ENCODE data around the gene HSD3B2. TPM values are rescaled to one million over a fixed set of nuclear protein-coding genes. Genes with fewer than 3 reads are reported as not detected.

Gene HSD3B2
- total and polyA plus RNA-seq, 4 experiments from 2014 or later = not detected

DNA sequence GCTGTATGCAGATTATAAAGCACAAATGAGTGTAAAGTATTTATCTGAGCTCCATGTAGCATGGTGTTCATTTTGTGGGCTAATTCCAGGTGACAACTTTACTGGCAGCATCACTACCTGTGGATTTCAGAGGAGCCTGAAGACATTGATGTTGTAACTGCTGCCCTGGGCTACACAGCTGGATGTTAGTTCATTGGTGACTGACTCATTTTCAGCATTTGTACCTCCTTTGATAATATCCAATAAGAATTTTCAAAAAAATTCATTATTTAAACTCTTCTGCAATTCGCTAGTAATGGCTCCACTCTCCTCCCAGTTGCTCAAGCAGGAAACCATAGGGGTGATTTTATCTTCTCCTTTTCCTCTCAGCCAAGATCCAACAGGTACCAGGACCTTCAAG lies 54.8 kb downstream of the HSD3B2 start:
- no peak overlapping the region for H3K4me3 ChIP-seq (ENCODE audit: low read length in 2 of 2)
- Mint-ChIP-seq H3K9me3 (no peaks in the 10 kb centered on the region), H3K4me3 (no peak overlapping the region), H3K27ac (no peak overlapping the region), H3K4me1 (no peaks in the 10 kb centered on the region), H3K36me3 (no peaks in the 10 kb centered on the region), H3K27me3 (no peaks in the 10 kb centered on the region)
- ChIA-PET CTCF (ENCODE audit: partially characterized antibody) (no interaction called here), POLR2A (ENCODE audit: partially characterized antibody) (no interaction called here)
- H3K9me3 ChIP-seq (ENCODE audit: control insufficient read depth in 1 of 2, low read length in 2 of 2) = no peaks in the 10 kb centered on the region
- no peaks in the 10 kb centered on the region for H3K36me3 ChIP-seq (ENCODE audit: insufficient read depth, low read length)
- no peak for DNase-seq
- no peak overlapping the region for H3K27ac ChIP-seq (ENCODE audit: low read depth, low read length)
- no peaks in the 10 kb centered on the region for H3K27me3 ChIP-seq (ENCODE audit: insufficient read depth, low read length)
- intact Hi-C loops (cut with micrococcal nuclease) = no loop called here
- no peaks in the 10 kb centered on the region for H3K4me1 ChIP-seq (ENCODE audit: insufficient read depth, low read length)

DNA sequence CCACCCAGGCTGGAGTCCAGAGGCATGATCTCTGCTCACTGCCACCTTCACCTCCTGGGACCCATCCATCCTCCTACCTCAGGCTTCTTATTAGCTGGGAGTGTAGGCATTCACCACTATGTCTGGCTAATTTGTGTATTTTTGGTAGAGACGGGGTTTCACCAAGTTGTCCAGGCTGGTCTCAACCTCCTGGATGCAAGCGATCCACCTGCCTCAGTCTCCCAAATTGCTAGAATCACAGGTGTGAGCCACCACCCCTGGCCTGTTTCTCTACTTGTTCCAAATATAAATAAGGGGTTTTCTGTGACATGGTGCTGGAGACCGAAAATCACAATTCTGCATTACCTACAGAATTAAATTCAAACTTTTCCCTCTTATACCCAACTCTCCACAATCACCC lies 55.4 kb downstream of the HSD3B2 start:
- CTCF ChIA-PET (ENCODE audit: partially characterized antibody) = no interaction called here
- no peaks in the 10 kb centered on the region for H3K36me3 ChIP-seq (ENCODE audit: insufficient read depth, low read length)
- intact Hi-C loops (cut with micrococcal nuclease) = no loop called here
- H3K27ac ChIP-seq (ENCODE audit: low read depth, low read length) = no peak overlapping the region
- H3K9me3 ChIP-seq (ENCODE audit: control insufficient read depth in 1 of 2, low read length in 2 of 2) = no peaks in the 10 kb centered on the region
- H3K4me1 ChIP-seq (ENCODE audit: insufficient read depth, low read length) = no peaks in the 10 kb centered on the region
- Mint-ChIP-seq H3K36me3 (no peaks in the 10 kb centered on the region), H3K4me1 (no peaks in the 10 kb centered on the region), H3K27me3 (no peaks in the 10 kb centered on the region), H3K27ac (no peak overlapping the region), H3K9me3 (no peaks in the 10 kb centered on the region), H3K4me3 (no peak overlapping the region)
- POLR2A ChIA-PET (ENCODE audit: partially characterized antibody) = no interaction called here
- DNase-seq = no peak
- no peak overlapping the region for H3K4me3 ChIP-seq (ENCODE audit: low read length in 2 of 2)
- no peaks in the 10 kb centered on the region for H3K27me3 ChIP-seq (ENCODE audit: insufficient read depth, low read length)

DNA sequence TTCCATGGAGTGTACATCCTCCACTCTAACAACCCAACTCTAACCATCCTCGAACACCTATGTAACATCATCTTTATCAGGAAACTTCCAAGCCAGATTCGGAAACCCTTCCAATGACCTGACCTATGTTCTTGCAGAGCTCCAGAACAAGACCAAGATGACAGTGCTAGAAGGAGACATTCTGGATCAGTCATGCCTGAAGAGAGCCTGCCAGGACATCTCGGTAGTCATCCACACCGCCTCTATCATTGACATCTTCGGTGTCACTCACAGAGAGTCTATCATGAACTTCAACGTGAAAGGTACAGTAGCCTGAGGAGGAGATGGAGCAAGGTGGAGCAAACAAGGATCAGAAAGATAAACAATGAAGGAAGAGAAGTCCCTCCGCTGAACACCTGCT lies 56.0 kb downstream of the HSD3B2 start:
- POLR2A ChIA-PET (ENCODE audit: partially characterized antibody) = no interaction called here
- Histone ChIP-seq H3K9me3 (ENCODE audit: control insufficient read depth in 1 of 2, low read length in 2 of 2) (no peaks in the 10 kb centered on the region), H3K27me3 (ENCODE audit: insufficient read depth, low read length) (no peaks in the 10 kb centered on the region), H3K27ac (ENCODE audit: low read depth, low read length) (no peak overlapping the region), H3K4me1 (ENCODE audit: insufficient read depth, low read length) (no peaks in the 10 kb centered on the region), H3K4me3 (ENCODE audit: low read length in 2 of 2) (no peak overlapping the region), H3K36me3 (ENCODE audit: insufficient read depth, low read length) (no peaks in the 10 kb centered on the region)
- no peaks in the 10 kb centered on the region for H3K4me1 Mint-ChIP-seq
- intact Hi-C loops (cut with micrococcal nuclease) = no loop called here
- H3K27me3 Mint-ChIP-seq = no peaks in the 10 kb centered on the region
- peak overlapping the region in 1 of 7 donors; percentile 48 for H3K27ac Mint-ChIP-seq
- no peaks in the 10 kb centered on the region for H3K36me3 Mint-ChIP-seq
- DNase-seq = no peak
- no peaks in the 10 kb centered on the region for H3K9me3 Mint-ChIP-seq
- CTCF ChIA-PET (ENCODE audit: partially characterized antibody) = no interaction called here
- no peak overlapping the region for H3K4me3 Mint-ChIP-seq

DNA sequence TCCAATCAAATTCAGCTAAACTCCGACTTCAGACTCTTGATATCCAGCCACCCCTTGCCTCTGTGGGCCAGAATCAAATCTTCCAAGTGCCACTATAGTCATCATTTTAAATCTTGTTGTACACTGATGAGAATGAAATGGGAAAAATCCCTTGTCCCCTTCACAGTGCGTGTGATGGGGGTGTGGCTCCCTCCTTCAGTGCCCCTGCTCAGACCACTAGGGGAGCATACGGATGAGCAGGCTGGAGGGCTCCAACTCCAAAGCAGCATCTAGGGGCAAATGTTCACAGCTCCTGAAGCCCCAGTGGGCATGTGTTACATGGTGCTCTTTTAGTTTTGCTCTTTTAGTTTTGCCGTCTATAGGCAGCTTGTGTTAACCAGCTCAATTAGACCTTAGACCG lies 56.6 kb downstream of the HSD3B2 start:
- Histone ChIP-seq H3K4me3 (ENCODE audit: low read length in 2 of 2) (no peak overlapping the region), H3K4me1 (ENCODE audit: insufficient read depth, low read length) (no peaks in the 10 kb centered on the region), H3K36me3 (ENCODE audit: insufficient read depth, low read length) (no peaks in the 10 kb centered on the region), H3K27ac (ENCODE audit: low read depth, low read length) (no peak overlapping the region), H3K27me3 (ENCODE audit: insufficient read depth, low read length) (no peaks in the 10 kb centered on the region), H3K9me3 (ENCODE audit: control insufficient read depth in 1 of 2, low read length in 2 of 2) (no peaks in the 10 kb centered on the region)
- ChIA-PET CTCF (ENCODE audit: partially characterized antibody) (no interaction called here), POLR2A (ENCODE audit: partially characterized antibody) (no interaction called here)
- Mint-ChIP-seq H3K27ac (no peak overlapping the region), H3K4me1 (no peaks in the 10 kb centered on the region), H3K4me3 (no peak overlapping the region), H3K36me3 (no peaks in the 10 kb centered on the region), H3K27me3 (no peaks in the 10 kb centered on the region), H3K9me3 (no peaks in the 10 kb centered on the region)
- intact Hi-C loops (cut with micrococcal nuclease) = no loop called here
- DNase-seq = no peak

DNA sequence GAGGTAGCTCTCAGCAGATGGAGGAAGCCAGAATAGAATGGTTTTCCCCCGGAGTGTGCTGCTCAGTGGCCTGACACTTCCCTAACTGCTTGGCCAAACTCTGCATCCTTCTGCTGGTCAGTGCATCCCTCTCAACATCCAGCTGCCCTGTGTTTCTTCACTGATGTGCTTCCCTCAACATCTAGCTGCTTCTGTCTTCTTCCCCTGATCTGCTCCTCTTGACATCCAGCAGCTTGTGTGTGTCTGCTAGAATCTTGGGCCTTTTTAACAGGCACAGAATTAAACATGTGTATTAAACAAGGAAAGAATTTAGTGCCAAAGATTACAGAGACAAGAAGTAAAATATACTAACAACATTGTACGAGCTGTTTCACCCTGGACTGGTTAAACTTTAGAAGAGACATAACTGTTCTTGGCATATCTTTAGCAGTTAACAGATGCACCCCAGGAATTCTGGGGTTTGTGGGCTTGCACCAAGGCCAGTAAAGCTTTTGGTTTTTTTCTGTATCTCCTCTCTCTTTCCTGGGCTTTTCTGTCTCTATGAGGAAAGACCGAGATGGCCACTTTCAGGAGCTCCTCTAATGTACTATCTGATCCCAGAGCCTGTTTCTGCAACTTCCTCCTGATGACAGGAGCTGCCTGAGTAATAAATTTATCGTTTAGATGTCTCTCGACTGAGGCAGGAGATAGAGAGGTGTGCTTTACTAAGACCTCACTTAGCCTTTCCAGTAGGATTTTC lies 57.3 kb downstream of the HSD3B2 start:
- Histone ChIP-seq H3K4me3 (ENCODE audit: low read length in 2 of 2) (no peak overlapping the region), H3K9me3 (ENCODE audit: control insufficient read depth in 1 of 2, low read length in 2 of 2) (no peaks in the 10 kb centered on the region), H3K27me3 (ENCODE audit: insufficient read depth, low read length) (no peaks in the 10 kb centered on the region), H3K27ac (ENCODE audit: low read depth, low read length) (no peak overlapping the region), H3K36me3 (ENCODE audit: insufficient read depth, low read length) (no peaks in the 10 kb centered on the region), H3K4me1 (ENCODE audit: insufficient read depth, low read length) (no peaks in the 10 kb centered on the region)
- ChIA-PET CTCF (ENCODE audit: partially characterized antibody) (no interaction called here), POLR2A (ENCODE audit: partially characterized antibody) (no interaction called here)
- Mint-ChIP-seq H3K27ac (no peak overlapping the region), H3K27me3 (no peaks in the 10 kb centered on the region), H3K9me3 (no peaks in the 10 kb centered on the region), H3K4me3 (no peak overlapping the region), H3K4me1 (no peaks in the 10 kb centered on the region), H3K36me3 (no peaks in the 10 kb centered on the region)
- DNase-seq = no peak
- intact Hi-C loops (cut with micrococcal nuclease) = no loop called here

Other genes starting within 250 kb of the HSD3B2 start
- not detected for gene HAO2, start 46.4 kb upstream of the HSD3B2 start, total RNA-seq
- not detected for gene HAO2, start 46.4 kb upstream of the HSD3B2 start, polyA plus RNA-seq
- gene HSD3B1, start 92.1 kb downstream of the HSD3B2 start, total RNA-seq = not detected
- not detected for gene HSD3B1, start 92.1 kb downstream of the HSD3B2 start, polyA plus RNA-seq
- under 1 TPM; 0.06 to 0.22 TPM for gene ZNF697, start 233.1 kb downstream of the HSD3B2 start, total RNA-seq
- gene ZNF697, start 233.1 kb downstream of the HSD3B2 start, polyA plus RNA-seq = not detected